Measurements from ENCODE around the gene MAD1L1.

DNA sequence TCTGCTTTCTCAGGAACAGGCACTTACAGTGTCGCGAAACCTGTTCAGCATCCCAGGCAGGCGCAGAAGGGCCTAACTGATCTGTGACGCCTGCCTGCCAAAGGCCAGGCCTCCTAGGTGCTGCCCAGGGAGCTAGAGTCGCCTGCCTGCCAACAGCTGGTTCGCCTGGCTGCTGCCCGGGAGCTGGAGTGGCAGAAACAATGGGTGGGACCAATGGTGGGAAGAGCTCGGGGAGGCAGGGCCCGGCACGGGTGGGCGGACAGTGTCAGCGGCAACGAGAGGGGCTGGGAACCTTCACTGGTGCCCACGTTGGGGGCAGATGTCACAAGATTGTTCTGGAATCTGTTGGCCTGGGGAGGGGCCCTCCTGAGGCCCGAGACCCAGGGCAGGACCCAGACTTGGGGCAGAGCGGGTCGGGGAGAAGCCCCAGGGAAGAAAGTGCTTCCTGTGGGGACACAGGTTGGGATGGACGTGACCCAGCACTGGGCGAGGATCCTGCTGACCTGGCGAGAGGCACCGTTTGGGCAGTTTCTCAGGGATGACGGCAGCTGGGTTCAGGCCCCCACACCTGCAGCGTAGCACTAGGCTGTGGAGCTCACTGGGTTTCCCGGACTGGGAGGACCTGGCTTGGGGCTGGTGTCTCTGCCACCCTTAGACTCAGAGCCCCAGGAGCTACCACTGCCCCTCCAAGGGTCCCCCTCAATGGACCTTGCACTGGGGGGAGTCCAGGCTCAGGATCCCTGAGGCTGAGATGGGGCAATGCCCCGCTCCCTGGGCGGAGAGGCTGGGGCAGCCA is 380.8 kb downstream of the MAD1L1 start:
- TF ChIP-seq, protein P1, sequence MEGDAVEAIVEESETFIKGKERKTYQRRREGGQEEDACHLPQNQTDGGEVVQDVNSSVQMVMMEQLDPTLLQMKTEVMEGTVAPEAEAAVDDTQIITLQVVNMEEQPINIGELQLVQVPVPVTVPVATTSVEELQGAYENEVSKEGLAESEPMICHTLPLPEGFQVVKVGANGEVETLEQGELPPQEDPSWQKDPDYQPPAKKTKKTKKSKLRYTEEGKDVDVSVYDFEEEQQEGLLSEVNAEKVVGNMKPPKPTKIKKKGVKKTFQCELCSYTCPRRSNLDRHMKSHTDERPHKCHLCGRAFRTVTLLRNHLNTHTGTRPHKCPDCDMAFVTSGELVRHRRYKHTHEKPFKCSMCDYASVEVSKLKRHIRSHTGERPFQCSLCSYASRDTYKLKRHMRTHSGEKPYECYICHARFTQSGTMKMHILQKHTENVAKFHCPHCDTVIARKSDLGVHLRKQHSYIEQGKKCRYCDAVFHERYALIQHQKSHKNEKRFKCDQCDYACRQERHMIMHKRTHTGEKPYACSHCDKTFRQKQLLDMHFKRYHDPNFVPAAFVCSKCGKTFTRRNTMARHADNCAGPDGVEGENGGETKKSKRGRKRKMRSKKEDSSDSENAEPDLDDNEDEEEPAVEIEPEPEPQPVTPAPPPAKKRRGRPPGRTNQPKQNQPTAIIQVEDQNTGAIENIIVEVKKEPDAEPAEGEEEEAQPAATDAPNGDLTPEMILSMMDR (IDR thresholded peaks at IDR 0.05) = no peak
- TF ChIP-seq, protein P2, sequence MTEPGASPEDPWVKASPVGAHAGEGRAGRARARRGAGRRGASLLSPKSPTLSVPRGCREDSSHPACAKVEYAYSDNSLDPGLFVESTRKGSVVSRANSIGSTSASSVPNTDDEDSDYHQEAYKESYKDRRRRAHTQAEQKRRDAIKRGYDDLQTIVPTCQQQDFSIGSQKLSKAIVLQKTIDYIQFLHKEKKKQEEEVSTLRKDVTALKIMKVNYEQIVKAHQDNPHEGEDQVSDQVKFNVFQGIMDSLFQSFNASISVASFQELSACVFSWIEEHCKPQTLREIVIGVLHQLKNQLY (CRISPR knock-in tag; IDR thresholded peaks at IDR 0.05) = no peak
- TF ChIP-seq GABPB1 (CRISPR knock-in tag; IDR thresholded peaks at IDR 0.05) (no peak), HMGXB4 (CRISPR knock-in tag; IDR thresholded peaks at IDR 0.05) (no peak), MXD4 (CRISPR knock-in tag; IDR thresholded peaks at IDR 0.05; ENCODE audit: borderline replicate concordance) (no peak), NR3C1 (CRISPR knock-in tag; conservative IDR thresholded peaks at IDR 0.05; ENCODE audit: low read depth) (no peak), OVOL2 (CRISPR knock-in tag; IDR thresholded peaks at IDR 0.05; ENCODE audit: borderline replicate concordance) (no peak), AR (CRISPR knock-in tag; IDR thresholded peaks at IDR 0.05) (no peak), ZNF232 (CRISPR knock-in tag; IDR thresholded peaks at IDR 0.05) (no peak)
- TF ChIP-seq, protein P3, sequence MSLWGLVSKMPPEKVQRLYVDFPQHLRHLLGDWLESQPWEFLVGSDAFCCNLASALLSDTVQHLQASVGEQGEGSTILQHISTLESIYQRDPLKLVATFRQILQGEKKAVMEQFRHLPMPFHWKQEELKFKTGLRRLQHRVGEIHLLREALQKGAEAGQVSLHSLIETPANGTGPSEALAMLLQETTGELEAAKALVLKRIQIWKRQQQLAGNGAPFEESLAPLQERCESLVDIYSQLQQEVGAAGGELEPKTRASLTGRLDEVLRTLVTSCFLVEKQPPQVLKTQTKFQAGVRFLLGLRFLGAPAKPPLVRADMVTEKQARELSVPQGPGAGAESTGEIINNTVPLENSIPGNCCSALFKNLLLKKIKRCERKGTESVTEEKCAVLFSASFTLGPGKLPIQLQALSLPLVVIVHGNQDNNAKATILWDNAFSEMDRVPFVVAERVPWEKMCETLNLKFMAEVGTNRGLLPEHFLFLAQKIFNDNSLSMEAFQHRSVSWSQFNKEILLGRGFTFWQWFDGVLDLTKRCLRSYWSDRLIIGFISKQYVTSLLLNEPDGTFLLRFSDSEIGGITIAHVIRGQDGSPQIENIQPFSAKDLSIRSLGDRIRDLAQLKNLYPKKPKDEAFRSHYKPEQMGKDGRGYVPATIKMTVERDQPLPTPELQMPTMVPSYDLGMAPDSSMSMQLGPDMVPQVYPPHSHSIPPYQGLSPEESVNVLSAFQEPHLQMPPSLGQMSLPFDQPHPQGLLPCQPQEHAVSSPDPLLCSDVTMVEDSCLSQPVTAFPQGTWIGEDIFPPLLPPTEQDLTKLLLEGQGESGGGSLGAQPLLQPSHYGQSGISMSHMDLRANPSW (CRISPR knock-in tag; conservative IDR thresholded peaks at IDR 0.05; ENCODE audit: low read depth) = no peak
